Activated T-cell treated with anti-CD3 and anti-CD28 coated beads for 4 hours (primary cell): ENCODE results near the gene SRD5A3.

Source experiments
- DNase-seq: peaks from one replicate; pipeline ENCODE4 v3.0.0-alpha.2; 2020

Gene SRD5A3

DNA sequence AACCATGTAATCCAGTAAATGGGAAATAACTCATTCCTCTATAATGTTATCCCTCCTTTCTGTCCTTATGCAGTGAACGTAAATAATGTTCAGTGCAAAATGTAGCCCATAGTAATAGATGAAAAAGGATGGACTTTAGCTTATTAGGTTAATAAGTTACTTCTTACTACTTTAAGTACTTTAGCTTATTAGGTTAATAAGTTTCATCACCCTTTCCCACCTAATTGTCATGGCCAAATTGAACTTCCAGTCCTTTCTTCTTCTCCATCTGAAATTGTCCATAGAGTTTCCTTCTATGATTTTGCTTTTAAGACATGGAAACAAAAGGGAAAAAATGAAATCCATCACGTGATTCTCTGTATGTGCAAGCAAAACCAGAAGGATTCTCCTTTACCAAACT lies 34.5 kb downstream of the SRD5A3 start:
- DNase-seq: no peak

DNA sequence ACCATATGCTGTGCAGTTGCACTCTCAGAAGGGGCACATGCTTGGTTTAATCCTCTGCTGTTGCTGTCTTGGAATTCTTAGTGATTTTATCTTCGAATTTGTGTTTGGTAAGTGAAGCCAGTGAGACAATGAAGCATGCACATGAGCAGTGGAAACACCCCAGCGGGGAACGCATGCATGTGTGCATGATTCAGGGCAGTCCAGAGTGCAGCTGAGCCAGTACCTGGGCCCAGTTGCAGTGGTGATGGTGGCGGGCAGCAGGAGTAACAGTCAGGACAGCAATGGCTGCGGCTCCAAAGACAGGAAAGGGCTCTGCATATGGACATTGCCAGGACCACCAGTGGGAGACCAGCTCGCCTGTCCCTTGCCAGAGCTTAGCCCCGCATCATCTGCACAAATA lies 35.5 kb downstream of the SRD5A3 start:
- DNase-seq: no peak

DNA sequence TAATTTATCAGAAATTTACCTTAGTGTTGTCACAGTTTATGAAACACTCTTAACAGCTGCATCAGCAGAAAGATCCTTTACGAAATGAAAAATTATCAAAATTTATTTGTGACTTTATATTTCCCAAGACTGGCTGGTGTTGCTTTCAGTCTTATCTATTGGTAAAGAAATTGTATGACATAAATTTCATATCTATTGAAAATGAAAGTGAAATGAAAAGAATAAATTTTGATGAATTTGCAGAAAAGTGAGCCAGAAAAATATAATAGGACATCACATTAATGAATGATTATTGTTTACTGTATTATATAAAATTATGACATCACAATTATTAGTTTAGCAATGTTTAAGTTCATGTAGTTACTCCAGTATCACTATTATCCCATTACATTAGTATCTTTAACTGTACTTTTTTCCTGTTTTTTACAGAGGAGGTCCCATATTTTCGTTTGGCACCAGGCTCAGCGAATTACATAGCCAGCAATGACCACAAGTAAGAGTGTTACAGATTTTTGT lies 36.5 kb downstream of the SRD5A3 start:
- no peak for DNase-seq

DNA sequence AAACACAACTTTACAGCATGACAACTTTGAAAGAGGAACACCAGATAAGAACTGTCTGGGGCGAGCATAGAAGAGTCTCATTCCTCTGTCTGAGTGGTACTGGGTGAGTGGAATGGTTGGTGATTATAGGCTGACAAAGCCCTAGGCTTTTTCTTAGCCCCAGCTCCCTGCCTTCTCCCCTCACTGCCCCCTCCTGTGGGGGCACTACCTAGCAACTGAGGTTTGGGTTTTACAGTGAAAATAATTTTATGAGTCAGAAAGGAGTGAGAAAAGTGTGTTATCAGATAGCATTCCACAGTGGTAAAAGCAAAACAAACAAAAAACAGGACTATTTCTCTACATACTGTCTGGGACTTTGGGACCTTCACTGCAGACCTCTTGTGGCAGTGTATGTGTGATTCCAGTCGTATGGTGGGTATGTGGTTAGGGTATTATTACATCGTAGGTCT lies 39.2 kb downstream of the SRD5A3 start:
- DNase-seq: no peak

DNA sequence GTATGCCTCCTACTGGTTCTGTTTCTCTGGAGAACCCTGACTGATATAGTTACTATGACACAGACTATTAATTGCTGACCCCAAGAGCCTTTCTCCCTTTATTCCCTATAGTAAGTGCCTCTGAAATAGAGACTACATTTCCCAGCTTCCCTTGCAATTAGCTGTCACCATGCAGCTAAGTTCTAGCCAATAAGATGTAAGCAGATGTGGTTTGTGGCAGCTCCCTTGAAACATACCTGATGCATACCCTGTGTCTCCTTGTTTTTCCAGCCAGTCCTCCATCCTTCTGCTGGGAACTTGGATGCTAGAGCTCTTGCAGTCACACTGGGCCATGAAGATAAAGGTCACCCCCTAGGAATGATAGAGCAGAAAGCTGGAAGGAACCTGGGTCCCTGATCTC lies 40.0 kb downstream of the SRD5A3 start:
- no peak for DNase-seq

DNA sequence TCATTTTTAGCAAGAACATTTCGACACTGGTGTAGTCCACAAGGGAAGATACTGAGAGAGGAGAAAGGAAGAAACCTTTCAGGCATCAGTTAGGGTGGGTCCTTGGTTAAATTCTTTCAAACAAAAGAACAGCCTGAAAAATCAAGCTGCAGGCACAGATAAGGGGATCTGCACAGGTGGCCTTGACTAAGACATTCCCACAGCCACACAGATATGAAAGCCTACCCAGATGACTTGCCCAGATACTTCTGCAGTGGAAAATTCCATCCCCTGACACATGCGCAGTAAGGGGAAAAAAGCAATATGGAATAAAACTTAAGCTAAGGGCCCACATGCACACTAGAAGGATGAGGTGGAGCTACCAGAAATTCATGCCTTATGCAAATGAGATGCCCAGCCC lies 40.8 kb downstream of the SRD5A3 start:
- DNase-seq: no peak

DNA sequence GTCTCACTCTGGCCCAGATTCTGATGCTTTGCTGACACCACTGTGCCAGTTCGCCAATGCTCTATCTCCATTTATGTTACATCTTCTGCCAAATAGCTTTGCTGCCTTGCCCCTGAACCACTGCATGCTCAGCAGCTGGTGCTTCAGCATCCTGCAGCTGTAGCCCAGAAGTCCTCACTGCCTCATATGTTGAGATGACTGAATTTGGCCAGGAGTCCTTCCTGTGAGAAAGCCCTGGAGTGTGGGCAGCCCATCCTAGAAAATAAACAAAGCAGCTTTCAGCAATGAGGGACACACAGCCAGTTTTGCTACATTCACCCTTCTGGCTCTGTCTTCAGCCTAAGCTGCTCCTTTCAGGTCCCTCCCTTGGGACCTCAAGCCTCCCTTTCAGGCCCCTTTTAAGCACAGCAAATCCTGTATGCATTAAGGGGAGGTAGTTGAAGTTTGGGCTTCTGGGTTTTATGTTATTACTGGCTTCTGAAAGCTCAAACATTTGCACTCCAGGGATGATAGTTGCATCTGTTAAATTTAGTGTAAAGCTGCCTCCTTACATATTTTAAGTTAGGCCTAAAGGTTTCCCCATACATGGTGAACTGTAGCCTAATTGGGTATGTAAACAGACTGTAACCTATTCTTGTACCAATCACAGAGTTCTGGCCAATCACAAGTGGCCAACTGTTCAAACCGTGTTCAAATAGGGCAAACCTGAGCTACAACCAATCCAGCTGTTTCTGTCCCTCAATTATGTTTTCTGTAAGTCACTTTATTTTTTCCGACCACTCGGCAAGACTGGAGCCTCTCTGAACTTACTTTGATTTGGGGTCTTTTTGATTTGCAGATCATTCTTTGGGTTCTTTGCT lies 47.6 kb downstream of the SRD5A3 start:
- no peak for DNase-seq

DNA sequence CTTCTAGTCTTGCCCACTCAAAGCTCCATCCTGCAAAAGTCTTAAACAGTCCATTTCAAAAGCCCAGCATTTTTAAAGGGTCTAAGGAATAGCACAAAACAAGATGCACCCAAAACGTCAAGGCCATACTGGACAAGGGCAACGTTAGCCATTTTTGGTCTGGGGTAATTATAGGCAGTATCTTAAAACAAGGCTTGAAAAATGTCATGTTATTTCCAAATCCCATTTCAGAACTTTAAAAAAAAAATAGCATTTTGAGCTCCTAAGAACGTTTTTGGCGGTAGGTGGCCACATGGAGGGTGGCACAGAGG lies 49.1 kb downstream of the SRD5A3 start:
- no peak for DNase-seq

DNA sequence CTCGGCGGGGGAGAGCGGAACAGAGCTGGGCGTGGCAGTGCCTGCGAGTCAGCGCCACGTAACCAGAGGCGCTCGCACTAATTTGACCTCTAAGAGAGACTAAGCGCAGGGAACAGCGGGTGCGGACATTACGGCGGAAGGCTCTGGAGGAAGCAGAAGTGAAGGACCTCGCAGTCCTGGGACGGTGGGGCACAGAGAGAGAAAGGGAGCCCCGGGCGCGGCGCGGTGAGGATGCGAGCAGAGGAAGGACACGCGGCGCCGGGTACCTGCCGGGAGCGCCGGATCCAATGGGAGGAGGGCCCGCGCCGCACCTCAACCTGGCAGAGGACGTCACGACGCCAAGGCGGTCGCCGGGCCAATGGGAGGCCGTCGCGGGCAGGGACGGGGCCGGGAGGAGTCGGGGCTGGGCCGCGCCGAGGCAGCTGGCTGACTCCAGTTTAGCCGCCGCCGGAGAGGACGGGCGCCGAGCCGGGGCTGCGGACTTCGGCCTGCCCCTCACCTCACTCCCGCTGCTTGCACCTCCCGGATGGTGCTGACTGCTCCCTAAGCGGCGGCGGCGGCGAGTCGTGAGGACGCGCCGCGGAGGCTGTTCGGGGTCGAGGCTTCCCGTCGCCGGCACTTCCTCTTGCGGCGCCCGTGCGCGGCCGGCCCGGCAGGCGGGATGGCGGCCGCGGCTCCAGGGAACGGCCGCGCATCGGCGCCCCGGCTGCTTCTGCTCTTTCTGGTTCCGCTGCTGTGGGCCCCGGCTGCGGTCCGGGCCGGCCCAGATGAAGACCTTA lies 49.7 kb downstream of the SRD5A3 start, which contains the start of gene TMEM165:
TSS of gene TMEM165 (plus strand) at position 429 of the 779 bp plus-strand sequence. CDS start at position 662, 233 bp downstream.
- DNase-seq: peak; percentile 78

DNA sequence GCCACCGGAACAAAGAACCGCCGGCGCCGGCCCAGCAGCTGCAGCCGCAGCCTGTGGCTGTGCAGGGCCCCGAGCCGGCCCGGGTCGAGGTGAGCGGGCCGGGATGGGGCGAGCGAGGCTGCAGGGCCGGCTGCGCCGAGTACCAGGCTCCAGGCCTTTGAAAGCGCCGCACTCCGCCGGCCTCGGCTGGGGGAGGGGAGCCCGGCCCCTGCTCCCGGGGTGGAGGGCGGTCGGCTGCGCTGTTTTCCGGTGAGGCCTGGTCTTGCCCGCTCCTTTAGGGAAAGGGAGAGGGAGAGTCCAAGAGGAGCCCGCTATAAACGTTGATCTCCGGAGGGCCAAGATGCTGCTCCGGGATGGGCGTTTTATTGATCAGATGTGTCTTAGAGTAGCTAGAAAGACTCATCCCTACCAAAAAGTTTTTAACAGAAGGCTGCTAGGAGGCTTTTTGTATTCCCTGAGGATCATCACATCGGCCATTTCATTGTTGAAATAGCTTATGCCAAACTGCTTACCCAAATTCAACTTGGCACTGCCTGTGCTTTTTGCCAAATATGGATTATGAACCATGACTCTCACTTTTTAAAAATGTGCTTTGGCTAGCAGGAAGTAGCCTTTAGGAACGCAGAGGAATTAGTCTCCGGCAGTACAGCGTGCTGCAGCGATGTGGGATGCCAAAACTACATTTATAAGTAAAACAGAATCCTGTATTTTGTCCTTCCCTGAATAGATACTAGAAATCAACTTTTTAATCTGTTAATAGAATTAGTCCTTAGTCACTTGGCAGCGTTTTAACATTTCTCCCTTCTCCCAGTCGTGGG lies 50.5 kb downstream of the SRD5A3 start:
- peak; percentile 1 for DNase-seq

DNA sequence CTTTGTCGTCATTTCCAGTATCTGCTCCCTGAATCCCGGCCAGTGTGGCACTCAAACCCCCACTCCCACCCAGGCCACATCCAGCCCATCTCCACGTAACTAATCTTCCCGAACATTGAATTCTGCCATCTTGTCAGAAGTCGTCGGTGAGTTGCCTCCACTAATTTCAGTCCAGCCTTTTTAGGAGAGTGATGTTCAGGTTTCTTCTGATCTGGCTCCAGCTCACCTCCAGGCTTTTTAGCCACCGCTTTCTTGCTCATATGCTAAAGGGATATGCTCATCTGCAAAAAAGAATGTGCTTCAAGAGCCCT lies 51.0 kb downstream of the SRD5A3 start:
- DNase-seq: no peak

DNA sequence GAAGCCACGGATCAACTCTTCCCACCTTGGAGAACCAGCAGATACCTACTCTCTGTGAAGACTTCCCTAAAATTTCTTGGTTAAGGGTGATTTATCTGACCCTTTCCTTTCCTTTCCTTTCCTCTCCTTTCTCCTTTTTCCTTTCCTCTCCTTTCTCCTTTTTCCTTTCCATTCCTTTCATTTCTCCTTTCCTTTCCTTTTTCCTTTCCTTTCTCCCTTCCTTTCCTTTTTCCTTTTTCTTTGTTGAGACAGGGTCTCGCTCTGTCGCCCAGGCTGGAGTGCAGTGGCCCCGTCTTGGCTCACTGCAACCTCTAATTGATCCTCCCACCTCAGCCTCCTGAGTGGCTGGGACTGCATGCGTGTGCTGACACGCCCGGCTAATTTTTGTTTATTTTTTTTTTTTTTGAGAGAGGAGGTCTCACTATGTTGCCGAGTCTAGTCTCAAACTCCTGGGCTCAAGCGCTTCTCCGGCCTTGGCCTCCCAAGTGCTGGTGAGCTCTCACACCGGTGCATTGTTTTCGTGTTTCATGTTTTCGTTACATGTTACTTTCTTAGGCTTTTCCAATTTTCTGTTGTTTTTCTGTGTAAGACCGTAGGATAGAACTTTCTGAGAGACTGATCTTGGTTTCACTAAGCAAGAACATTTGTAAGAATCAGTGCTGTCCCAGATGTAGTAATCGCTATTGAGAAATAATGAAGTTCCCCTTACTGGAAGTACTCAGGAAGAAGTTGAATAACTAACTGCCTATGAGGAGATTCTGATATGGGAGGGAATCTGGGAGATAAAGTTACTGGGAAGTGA lies 51.7 kb downstream of the SRD5A3 start:
- DNase-seq: no peak

DNA sequence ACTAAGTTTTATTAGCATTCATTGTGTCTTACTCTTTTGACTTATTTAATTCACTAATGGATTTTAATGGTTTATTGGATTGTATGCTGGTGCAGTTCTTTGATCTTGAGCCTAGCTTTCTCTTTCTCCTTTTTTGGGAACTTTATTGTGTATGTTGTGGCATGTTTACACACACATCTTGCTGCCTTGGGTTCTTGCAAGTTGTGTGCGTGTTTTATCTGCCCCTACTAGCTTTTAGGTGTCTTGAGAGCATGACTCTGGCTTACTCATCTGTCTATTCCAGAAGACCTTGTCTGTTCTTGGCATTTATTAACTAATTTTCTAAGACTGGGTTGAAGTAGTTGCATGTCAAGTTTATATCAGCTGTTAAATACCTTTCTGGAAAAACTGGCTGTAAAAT lies 52.4 kb downstream of the SRD5A3 start:
- no peak for DNase-seq

DNA sequence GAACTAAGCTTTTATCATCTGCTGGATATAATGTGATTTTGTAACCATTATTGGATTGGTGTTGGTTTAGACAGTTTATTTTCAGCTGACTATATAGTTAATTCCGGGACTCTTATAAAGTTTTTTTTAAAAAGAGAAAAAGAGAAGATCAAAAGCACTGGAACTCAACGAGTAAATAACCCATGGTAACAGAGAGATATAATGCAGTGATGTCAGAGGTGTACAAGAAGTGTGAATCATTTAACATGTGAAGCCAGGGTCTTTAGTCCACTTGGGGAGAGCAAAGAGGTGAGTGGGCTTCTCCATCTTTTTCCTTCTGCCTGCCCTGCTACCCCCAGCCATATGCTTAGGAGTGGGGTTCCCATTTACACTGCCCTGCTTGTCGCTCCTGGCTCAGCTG lies 52.9 kb downstream of the SRD5A3 start:
- no peak for DNase-seq

DNA sequence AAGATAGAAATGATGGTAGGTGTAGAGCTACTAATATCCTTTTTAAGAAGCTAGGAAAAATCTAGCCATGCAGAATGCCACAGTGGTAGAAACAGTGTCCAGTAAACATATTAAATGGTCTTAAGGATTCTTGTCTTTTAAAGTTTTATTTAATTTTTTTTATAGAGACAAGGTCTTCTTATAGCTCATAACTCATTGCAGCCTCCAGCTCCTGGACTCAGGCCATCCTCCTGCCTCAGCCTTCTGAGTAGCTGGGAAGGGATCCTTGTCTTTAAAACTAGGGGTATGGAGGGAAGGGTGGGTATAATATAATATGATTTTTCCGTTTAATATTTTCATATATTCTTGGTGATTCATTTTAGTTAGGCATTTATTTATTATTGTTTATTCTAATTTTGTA lies 53.5 kb downstream of the SRD5A3 start:
- no peak for DNase-seq

DNA sequence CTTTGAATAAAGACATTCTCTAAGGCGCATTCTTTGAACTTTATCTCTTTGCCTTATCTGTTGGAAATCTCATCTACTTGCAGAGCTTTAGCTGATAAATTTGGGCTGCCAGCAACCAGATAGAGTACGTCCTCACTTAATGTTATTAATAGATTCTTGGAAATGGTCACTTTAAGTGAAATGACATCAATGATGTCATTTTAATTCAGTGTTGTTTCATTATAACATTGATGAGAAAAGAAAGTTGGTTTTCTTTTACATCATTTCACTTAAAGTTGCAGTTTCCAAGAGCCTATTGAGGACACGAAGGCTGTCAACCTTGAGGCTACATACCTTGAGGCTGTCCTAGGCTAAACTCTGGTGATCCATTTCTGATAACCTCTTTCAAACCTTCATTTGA lies 59.0 kb downstream of the SRD5A3 start:
- DNase-seq: no peak

DNA sequence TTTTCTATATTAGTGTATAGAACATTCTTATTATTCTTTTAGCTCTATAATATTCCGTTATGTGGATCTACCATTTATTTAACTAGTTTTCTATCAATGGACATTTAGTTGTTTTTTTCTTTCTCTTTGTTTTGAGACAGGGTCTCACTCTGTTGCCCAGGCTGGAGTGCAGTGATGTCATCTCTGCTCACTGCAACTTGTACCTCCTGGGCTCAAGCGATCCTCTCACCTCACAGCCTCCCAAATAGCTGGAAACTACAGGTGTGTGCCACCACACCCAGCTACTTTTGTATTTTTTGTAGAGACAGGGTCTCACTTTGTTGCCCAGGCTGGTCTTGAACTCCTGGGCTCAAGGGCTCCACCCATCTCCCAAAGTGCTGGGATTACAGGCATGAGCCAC lies 60.5 kb downstream of the SRD5A3 start:
- DNase-seq: no peak

DNA sequence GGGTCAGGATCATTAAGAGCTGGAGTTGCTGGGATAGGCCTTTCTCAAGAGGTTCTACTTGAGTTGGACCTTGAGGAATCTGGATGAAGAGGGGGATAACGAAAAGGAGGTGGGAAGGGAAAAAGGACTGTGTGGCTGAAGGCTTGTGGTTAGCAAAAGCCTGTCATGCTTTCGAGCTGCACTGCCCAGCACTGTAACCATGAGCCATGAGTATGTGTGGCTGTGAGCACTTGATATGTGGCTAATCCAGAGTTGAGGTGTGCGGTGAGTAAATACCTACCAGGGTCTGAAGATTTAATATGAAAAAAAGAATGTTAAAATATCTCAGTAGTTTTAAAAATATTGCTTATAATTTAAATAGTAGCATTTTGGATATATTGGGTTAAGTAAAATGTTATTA lies 61.1 kb downstream of the SRD5A3 start:
- no peak for DNase-seq

DNA sequence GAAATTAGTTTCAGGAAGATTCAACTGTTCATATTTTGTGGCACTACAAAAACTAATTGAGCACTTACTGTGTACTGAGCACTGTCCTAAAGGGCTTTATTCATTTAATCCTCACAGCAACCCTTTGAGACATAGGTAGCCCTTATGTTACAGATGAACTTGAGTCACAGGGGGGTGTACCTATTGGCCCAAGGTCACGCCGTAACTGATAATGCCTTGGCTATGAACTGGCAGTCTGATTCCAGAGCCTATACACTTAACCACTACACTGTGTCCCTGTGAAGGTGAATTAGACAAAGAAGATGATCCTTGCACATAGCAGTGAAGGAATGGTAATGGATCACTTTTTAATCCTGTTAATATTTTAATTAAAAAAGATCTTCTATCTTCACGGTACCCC lies 61.7 kb downstream of the SRD5A3 start:
- no peak for DNase-seq

DNA sequence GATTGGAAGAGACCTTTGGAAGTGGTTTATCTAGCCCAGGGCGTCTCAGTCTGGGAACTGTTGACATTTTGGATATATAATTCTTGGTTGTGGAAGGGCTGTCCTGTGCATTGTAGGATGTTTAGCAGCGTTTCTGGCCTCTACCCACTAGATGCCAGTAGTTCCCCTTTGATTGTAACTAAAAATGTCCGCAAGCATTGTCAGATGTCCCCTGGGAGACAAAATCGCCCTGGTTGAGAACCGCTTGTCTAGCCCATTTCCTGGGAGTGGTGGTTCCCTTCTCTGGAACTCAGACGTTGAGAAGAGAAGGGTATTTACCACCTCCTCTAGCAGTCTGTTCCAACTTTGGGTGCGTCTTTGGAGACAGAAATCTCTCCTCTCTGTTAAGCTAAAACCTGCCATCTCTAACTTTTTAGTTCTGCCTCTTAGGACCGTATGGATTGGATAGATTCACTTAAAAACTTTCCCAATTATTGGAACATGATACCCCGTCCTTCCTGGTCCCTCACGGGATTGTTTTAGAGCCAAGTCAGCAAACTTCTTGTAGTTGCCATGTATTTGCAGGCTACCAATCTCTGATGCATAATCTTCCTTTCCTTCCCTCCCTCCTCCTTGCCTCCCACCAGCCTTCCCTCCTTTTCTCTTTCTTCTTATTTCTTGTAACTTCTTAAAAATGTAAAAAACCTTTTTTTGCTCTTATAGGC lies 63.6 kb downstream of the SRD5A3 start:
- DNase-seq: no peak

DNA sequence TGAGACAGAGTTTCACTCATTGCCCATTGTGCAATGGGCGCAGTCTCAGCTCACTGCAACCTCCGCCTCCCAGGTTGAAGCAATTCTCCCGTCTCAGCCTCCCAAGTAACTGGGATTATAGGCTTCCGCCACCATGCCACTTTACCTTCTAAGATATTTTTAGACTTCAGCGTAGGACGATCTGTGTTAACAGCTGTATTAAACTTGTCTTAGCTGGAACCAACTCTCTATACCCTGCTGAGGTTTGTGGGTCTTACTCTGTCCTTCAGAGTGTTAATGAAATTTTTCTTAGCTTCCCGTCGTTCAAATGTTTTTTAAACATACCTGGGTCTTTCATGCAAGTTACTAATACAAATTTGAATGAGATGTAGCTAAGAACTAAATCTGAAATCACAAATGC lies 64.4 kb downstream of the SRD5A3 start:
- DNase-seq: no peak

DNA sequence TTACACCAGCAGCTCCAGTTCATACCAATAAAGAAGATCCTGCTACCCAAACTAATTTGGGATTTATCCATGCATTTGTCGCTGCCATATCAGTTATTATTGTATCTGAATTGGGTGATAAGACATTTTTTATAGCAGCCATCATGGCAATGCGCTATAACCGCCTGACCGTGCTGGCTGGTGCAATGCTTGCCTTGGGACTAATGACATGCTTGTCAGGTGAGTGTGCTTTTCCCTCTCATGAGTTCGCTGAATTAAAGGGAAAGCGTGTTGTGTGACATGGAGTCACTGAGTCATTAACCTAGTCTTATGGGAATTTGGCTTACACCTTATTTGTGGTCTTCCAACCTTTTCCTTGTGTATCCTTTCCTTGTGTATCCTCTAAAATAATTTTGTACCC lies 65.6 kb downstream of the SRD5A3 start:
- DNase-seq: no peak
